T-helper 22 cell (primary cell): ENCODE measurements around the gene MYO9B.

Experiments used
- DNase-seq: peaks from one replicate; pipeline ENCODE4 v3.0.0-alpha.2; 2020; ENCODE audit warnings: low read depth

MYO9B gene

GRCh38 chr19:17213334-17213733 lies 137.8 kb downstream of the MYO9B start:
- DNase-seq: no peak

GRCh38 chr19:17214508-17215126 lies 139.0 kb downstream of the MYO9B start:
- no peak for DNase-seq

DNA sequence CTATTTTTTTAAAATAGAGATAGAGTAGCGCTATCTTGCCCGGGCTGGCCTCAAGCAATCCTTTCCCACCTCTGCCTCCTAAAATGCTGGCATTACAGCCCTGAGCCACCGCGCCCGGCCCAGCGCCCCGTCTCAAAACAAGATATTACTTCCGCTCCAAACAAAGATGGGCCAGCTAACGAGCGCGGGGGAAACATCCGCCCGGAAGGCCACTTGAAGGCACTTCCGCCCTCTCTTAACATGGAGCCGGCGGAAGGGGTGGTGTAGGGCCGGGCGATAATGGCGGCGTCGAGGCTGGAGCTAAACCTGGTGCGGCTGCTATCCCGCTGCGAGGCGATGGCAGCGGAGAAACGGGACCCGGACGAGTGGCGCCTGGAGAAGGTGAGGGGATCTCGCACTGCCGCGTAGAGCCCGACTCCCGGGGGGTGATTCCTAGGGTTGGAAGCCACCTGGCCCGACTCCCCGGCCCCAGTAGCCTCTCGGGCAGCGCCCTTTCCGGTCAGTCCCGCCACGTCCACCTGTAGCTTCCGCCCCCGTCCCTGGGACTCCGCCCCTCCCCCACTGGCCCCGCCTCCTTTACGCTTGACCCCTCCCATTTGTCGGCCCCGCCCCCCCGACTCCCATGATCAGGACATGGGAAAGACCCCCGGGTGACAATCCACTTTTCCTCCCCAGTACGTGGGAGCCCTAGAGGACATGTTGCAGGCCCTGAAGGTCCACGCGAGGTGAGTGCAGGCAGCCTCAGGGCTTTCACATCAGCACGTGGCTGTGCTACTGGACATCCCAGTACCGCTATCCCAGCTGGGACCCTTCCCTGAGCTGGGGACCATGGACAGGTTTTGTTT lies 139.8 kb downstream of the MYO9B start, which contains the start of gene USE1:
Gene USE1, plus strand, starts transcription at position 231 of the 845 bp plus-strand sequence. Its CDS starts 49 bp downstream, at position 280.
- DNase-seq: peak; percentile 82

- no peak for DNase-seq
These were observed 140.6 kb downstream of the MYO9B start for GRCh38 chr19:17216058-17216670.

DNA sequence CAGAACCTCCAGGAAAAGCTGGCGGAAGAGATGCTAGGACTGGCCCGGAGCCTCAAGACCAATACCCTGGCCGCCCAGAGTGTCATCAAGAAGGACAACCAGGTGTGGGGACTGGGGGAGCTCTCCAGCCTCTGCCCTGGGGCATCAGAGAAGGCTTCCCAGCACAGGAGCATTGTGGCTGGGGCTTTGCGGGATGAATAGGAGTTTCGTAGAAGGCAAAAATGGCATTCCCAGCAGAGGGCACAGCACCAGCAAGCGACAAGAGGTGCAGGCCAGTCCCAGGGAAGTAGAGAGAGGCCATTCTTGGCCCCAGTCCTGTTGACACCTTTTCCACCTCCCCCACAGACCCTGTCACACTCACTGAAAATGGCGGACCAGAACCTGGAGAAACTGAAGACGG lies 143.7 kb downstream of the MYO9B start:
- no peak for DNase-seq

- no peak for DNase-seq
These were observed 144.7 kb downstream of the MYO9B start for GRCh38 chr19:17220207-17220758.

DNA sequence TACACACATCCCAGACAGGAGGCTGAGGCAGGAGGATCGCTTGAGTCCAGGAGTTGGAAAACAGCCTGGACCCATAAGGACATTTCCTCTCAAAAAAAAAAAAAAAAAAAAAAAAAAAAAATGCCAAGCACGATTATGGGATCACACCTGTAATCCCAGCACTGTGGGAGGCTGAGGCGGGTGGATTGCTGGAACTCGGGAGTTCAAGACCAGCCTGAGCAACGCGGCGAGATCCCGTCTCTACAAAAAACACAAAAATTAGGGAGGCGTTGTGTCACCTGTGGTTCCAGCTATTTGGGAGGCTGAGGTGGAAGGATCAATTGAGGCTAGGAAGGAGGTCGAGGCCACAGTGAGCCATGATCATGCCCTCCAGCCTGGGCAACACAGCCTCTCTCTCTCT lies 149.5 kb downstream of the MYO9B start:
- DNase-seq: no peak

DNA sequence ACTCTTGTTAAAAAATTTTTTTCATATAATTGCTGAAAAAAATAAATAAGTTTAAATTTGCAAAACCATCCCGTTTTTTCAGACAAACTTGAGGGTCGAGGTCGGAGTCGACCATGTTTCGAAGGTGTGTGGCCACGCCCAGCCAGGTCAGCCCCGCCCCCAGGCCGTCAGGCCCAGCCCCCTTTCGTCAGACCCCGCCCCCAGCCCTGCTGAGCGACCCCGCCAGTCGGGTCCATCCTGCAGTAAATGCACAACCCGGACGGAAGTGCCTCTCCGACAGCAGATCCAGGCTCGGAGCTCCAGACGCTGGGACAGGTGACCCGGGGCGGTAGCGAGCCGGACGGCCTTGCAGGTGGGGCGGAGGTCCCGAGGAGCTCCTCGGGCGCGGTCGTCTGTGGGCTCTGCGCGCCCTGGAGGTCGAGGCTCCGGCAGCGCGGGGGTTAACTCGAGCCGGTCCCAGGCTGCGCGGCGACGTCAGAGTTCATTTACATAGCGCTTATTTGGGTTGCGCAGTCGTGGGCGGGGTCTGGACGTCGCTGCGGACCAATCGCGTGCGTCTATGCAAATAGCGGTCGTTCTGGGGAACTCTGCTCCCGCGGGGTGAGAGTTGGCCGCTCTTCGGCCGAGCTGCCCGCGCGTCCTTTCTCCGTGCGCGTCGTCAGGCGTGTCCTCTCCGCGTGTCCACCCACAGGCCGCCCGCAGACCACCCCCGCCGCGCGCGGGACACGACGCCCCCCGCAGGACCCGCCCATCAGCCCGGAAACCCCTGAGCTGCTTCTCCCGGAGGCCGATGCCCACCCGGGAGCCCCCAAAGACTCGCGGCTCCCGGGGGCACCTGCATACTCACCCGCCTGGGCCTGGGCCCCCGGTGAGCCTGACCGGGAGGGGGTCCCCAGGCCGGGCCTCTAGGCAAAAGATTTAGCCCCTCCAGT lies 150.7 kb downstream of the MYO9B start, which contains the start of gene OCEL1:
Gene OCEL1, plus strand, starts transcription at position 225 of the 932 bp plus-strand sequence. Its CDS starts 22 bp downstream, at position 247.
- peak; percentile 93 for DNase-seq

- DNase-seq: no peak
These were observed 152.3 kb downstream of the MYO9B start for GRCh38 chr19:17227798-17228367.

DNA sequence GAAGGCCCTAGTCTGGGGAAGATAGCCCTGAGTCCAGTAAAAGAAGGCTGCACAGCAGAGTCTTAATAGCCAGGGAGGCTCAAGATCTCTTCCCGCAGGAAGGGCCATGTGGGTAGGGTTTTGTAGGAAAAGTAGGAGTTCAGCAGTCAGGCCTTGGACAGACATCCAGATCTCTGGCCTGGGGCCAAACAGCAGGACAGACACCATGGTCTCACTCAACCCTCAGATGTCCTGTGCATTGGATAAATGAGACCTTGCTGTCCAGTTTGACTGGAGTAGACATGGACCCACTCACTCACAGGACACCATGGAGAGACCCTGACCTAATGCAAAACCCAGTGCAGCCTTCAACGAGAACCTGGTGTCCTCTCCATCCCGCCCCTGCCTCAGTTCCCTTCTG lies 154.3 kb downstream of the MYO9B start:
- no peak for DNase-seq

- DNase-seq: no peak
These were observed 156.7 kb downstream of the MYO9B start for GRCh38 chr19:17232258-17232657.

DNA sequence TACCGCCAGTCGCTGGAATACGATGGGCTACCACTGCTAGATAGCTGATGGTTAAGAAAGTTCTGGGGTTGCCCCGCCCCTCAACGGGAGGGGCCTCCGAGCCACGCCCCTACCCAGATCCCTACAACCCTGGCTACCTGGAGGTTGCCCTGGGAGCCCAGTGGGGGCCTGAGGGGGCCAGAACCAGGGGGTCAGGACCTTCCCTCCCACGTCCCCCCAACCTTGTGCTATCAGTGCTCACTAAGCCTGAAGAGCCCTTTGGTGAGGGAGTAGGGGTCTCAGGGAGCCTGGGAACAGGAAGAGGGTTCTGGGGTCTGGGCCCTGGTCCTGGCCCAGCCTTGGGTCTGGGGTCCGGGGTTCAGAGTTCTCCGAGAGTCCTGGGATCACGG lies 159.3 kb downstream of the MYO9B start:
- peak; percentile 28 for DNase-seq

DNA sequence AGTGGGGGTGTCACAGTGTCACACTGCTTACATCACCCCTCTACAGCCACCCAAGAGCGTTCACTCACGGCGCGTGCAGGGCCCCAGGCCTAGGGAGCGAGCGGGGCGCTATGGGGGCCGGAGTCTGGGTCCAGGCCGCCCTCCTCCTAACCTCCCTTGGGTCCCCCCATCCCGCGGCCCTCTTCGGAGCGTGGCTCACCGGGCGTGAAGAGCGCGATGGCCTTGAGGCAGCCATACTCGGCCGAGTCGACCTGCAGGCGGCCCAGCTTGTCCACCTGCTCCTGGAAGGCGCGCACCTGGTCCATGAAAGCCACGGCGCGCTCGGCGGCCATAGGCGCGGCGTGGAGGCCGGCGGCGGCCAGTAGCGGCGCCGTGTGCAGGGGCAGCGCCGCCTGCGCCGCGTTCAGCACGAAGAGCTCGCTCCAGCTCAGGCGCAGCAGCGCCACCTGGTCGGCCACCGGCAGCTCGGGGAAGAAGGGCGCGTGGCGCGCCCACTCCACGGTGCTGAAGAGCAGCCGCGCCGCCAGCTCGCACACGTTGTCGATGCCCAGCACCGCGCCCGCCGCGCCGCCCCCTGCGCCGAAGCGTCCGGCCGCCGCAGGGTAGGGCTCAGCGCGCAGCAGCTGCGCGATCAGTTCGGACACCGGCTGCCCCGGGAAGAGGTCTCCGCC lies 159.9 kb downstream of the MYO9B start:
- peak; percentile 53 for DNase-seq

GRCh38 chr19:17235971-17236777 lies 160.6 kb downstream of the MYO9B start:
- DNase-seq: no peak

- DNase-seq: no peak
These were observed 161.4 kb downstream of the MYO9B start for GRCh38 chr19:17236811-17237543.

- DNase-seq: no peak
These were observed 162.4 kb downstream of the MYO9B start for GRCh38 chr19:17237747-17238706.

DNA sequence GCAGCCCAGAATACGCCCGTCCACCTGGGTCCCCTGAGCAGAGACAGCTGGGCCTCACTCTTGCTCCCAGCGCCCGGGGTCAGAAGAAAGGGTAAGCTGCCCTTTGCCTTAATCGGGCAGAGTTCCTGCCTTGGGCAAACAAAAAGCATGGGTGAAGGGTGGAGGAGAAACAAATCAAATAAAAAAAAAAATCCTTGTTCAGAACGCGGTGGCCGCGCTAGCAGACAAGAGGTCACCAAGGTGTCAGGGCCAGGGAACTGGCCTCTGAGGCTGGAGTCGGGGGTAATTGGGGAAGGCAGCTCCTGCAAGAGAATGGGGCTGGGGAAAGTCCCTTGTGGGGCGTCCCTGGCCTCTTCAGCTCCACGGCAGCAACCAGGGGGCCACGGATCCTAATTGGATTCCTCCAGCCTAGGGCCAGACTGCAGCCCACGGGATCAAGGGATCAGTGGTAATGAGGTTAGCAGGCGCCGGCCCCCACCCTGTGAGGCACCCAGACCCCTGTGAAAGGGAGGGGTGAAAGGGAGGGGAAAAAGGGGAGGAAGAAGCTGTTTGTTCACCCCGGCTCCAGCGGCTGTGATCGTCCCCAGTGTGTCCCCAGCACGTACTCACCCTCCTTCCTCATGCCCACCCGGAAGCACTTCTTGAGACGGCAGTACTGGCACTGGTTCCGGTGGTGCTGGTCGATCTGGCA lies 164.6 kb downstream of the MYO9B start:
- no peak for DNase-seq
